GM18873 (cell line): ENCODE results near the gene GAGE13.
"Not testable (repeated sequence)": the region's sequence is repeated elsewhere in the genome, so short reads cannot be mapped to it uniquely, and the experiment has no call there.

Experiments used
- ATAC-seq: cut with Tn5 transposase; IDR thresholded peaks from one replicate; pipeline ENCODE4 v1.9.1; 2021; ENCODE audit warnings: mild to moderate bottlenecking, moderate library complexity, moderate number of reproducible peaks; ENCODE audit not compliant: unreplicated experiment, low FRiP score

The GAGE13 gene, protein sequence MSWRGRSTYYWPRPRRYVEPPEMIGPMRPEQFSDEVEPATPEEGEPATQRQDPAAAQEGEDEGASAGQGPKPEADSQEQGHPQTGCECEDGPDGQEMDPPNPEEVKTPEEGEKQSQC

GRCh38 chrX:49331282-49331681 is at the start of gene GAGE13:
Gene GAGE13 (plus strand): TSS chrX:49331582. CDS start chrX:49332738, 1,156 bp downstream.
- not testable (repeated sequence) for ATAC-seq

- ATAC-seq: no peak
These were observed 48.8 kb upstream of the GAGE13 start for GRCh38 chrX:49282647-49283011.

DNA sequence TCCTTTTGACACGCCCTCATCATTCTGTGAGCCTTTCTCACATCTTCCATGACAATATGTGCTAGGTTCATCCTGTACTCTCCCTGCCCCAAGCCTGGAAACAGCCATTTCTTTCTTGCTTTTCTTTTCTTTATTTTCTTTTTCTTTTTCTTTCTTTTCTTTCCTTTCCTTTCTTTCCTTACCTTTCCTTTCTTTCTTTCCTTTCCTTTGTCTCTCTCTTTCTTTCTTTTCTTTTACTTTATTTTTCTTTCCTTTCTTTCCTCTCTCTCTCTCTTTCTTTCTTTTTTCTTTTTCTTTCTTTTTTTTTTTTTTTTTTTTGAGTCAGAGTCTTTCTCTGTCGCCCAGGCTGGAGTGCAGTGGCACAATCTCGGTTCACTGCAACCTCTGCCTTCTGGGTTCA is 47.2 kb upstream of the GAGE13 start:
- no peak for ATAC-seq

GRCh38 chrX:49286136-49286535 is 45.2 kb upstream of the GAGE13 start:
- ATAC-seq: no peak

DNA sequence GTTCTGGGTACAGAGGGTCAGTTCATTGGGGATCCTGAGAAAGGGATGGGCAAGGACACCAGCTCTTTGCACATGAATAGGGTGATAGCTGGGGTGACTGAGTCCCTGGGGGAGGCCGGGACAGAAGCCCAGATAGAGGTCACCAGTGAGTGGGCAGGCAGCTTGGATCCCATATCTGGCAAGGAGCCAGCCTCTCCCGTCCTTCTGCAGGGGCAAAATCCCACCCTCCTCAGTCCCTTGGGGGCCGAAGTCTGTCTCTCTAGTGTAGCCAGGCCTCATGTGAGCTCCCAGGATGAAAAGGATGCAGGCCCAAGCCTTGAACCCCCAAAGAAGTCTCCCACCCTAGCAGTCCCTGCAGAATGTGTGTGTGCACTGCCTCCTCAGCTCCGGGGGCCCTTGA is 44.8 kb upstream of the GAGE13 start:
- ATAC-seq: no peak

GRCh38 chrX:49287665-49288064 is 43.7 kb upstream of the GAGE13 start:
- ATAC-seq: no peak

DNA sequence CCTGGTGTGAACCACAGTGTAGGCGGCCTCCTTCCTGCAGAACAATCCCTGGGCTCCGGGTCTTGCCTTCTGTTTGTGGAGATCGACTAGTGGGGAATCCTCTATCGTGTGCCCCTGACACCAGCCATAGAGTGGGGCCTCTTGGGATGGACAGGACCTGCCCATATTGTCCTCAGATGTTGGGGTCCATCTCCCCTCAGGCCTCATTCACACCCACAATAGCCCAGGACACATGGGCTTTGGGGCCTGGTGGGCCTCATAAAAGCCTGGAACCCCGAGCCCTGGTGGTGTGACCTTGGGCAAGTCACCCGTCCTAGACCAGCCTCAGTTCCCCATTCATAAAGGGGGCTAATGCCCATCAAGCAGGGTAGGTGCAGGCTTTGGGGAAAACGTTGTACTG is 41.2 kb upstream of the GAGE13 start:
- ATAC-seq: no peak

- ATAC-seq: no peak
These were observed 39.6 kb upstream of the GAGE13 start for GRCh38 chrX:49291615-49292337.

GRCh38 chrX:49292400-49293362 is 38.7 kb upstream of the GAGE13 start:
- ATAC-seq: no peak

DNA sequence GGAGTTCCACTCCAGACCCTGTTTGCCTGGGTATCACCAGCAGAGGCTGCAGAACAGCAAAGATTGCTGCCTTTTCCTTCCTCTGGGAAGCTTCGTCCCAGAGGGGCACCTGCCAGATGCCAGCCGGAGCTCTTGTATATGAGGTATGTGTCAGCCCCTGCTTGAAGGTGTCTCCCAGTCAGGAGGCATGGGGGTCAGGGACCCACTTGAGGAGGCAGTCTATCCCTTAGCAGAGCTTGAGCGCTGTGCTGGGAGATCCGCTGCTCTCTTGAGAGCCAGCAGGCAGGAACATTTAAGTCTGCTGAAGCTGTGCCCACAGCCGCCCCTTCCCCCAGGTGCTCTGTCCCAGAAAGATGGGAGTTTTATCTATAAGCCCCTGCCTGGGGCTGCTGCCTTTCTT is 32.1 kb upstream of the GAGE13 start:
- ATAC-seq: not testable (repeated sequence)

- no peak for ATAC-seq
These were observed 30.7 kb upstream of the GAGE13 start for GRCh38 chrX:49300703-49301102.

DNA sequence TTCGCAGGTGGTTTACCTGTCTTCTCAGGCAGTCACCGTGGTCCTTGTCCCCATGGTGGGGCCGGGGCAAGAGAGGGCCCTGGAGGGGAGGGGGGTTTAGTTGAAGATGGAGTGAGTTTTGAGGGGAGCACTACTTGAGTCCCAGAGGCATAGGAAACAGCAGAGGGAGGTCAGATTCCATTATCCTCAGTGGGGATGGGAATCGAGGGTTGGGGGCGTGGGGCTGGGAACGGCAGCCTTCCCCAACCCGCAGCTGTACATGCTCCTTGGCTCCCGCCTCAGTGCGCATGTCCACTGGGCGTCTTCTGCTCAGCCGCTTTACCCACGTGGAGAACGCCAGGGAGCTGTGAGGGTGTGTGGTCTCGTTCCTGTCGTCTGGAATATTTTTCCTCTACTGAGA is 28.0 kb upstream of the GAGE13 start, which contains the start of gene GAGE10:
GAGE10 (plus strand) TSS at position 301 of the 400 bp plus-strand sequence. CDS start 1,214 bp downstream, outside the sequence.
- no peak for ATAC-seq

- ATAC-seq: not testable (repeated sequence)
These were observed 23.6 kb upstream of the GAGE13 start for GRCh38 chrX:49307775-49308174.

GRCh38 chrX:49308604-49309269 is 22.6 kb upstream of the GAGE13 start:
- no peak for ATAC-seq

DNA sequence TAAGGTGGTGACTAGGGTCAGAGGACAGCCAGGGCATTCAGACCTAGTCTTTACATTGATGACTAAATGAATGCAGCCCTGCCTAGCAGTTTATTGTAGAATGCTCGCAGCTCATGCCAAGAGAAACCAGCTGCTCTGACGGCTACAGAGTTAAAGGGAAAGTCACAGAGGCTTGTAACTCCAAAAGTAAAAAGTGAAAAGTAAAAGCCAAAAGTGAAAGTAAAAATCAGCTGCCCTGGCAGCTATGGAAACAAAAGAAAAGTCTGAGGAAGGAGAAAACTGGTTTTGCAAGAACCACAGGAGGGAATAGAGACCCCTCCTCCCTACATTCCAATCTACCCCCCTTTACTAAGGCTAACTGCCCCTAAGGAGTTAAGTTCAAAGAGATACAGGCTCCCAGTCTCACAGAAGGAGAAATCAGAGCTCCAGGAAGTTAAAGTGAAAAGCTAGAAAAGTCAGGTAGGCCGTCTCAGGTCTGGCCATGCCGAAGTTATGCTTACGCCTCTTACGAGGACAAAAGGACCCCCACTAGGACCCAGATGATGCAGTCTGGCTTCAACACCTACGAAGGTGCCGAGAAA is 21.9 kb upstream of the GAGE13 start:
- ATAC-seq: no peak

GRCh38 chrX:49310371-49310770 is 21.0 kb upstream of the GAGE13 start:
- no peak for ATAC-seq

- no peak for ATAC-seq
These were observed 19.2 kb upstream of the GAGE13 start for GRCh38 chrX:49312176-49312575.

- ATAC-seq: no peak
These were observed 15.3 kb upstream of the GAGE13 start for GRCh38 chrX:49316085-49316484.

DNA sequence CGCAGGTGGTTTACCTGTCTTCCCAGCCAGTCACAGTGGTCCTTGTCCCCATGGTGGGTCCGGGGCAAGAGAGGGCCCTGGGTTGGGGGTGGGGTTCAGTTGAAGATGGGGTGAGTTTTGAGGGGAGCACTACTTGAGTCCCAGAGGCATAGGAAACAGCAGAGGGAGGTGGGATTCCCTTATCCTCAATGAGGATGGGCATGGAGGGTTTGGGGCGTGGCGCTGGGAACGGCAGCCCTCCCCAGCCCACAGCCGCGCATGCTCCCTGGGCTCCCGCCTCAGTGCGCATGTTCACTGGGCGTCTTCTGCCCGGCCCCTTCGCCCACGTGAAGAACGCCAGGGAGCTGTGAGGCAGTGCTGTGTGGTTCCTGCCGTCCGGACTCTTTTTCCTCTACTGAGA is 9.6 kb upstream of the GAGE13 start, which contains the start of gene GAGE12J:
GAGE12J (plus strand) TSS at position 301 of the 400 bp plus-strand sequence. CDS start 1,157 bp downstream, outside the sequence.
- ATAC-seq: not testable (repeated sequence)

GRCh38 chrX:49322266-49322665 is 9.1 kb upstream of the GAGE13 start:
- ATAC-seq: not testable (repeated sequence)
